Measurements from ENCODE around the gene NSUN6. TPM values are rescaled to one million over a fixed set of nuclear protein-coding genes. Genes with fewer than 3 reads are reported as not detected.

NSUN6 gene
- total RNA-seq, 2 experiments from 2014 or later = 20.7 to 21.3 TPM

- H3K27ac Mint-ChIP-seq = no peak overlapping the region
- peaks cover 5% of the 10 kb centered on the region for H3K27me3 Mint-ChIP-seq
- intact Hi-C loops (cut with micrococcal nuclease) = no loop called here
- no peak for ATAC-seq
- TF ChIP-seq CTCF (IDR thresholded peaks at IDR 0.05) = no peak
- H3K9me3 Mint-ChIP-seq = no peaks in the 10 kb centered on the region
- CTCF ChIA-PET = no interaction called here
- no peaks in the 10 kb centered on the region for H3K4me1 Mint-ChIP-seq (ENCODE audit: low read depth)
- H3K36me3 Mint-ChIP-seq (ENCODE audit: low read depth) = no peaks in the 10 kb centered on the region
- DNase-seq = no peak
- H3K4me3 Mint-ChIP-seq = no peak overlapping the region
- POLR2A ChIA-PET = no interaction called here
These were observed 152.4 kb downstream of the NSUN6 start for GRCh38 chr10:18498998-18499397.

- no peak for ATAC-seq
- H3K4me3 Mint-ChIP-seq = no peak overlapping the region
- H3K4me1 Mint-ChIP-seq (ENCODE audit: low read depth) = no peaks in the 10 kb centered on the region
- H3K36me3 Mint-ChIP-seq (ENCODE audit: low read depth) = no peaks in the 10 kb centered on the region
- H3K27ac Mint-ChIP-seq = no peak overlapping the region
- no peak for DNase-seq
- no peaks in the 10 kb centered on the region for H3K9me3 Mint-ChIP-seq
- peaks cover 5% of the 10 kb centered on the region for H3K27me3 Mint-ChIP-seq
- ChIA-PET CTCF (no interaction called here), POLR2A (no interaction called here)
- intact Hi-C loops (cut with micrococcal nuclease) = no loop called here
- TF ChIP-seq CTCF (IDR thresholded peaks at IDR 0.05) = no peak
These were observed 153.5 kb downstream of the NSUN6 start for GRCh38 chr10:18497806-18498369.

Other genes starting within 250 kb of the NSUN6 start
- 10 to 100 TPM; 12.2 to 12.7 TPM for gene ARL5B, start 7.8 kb upstream of the NSUN6 start, total RNA-seq

Data from activated CD8-positive, alpha-beta T cell treated with anti-CD3 and anti-CD28 coated beads for 36 hours (primary cell).